Glutamatergic neuron (in vitro differentiated cells): ENCODE results near the gene APOA1. TPM values are rescaled to one million over a fixed set of nuclear protein-coding genes. Genes with fewer than 3 reads are reported as not detected.

Source experiments
- DNase-seq: peaks from one replicate; pipeline ENCODE4 v3.0.0; 2022
- H3K27ac Mint-ChIP-seq: one replicate; pipeline ENCODE4 v1.8.0; 2020; ENCODE audit warnings: mild to moderate bottlenecking, mixed read lengths, inconsistent platforms; ENCODE audit not compliant: unreplicated experiment
- H3K27me3 Mint-ChIP-seq: one replicate; pipeline ENCODE4 v1.8.0; 2020; ENCODE audit warnings: mild to moderate bottlenecking, moderate library complexity, mixed read lengths, inconsistent platforms; ENCODE audit not compliant: unreplicated experiment
- H3K36me3 Mint-ChIP-seq: one replicate; pipeline ENCODE4 v1.8.0; 2020; ENCODE audit warnings: mild to moderate bottlenecking, mixed read lengths, inconsistent platforms; ENCODE audit not compliant: unreplicated experiment
- H3K4me1 Mint-ChIP-seq: one replicate; pipeline ENCODE4 v1.8.0; 2020; ENCODE audit warnings: mild to moderate bottlenecking, low read depth, mixed read lengths, inconsistent platforms; ENCODE audit not compliant: unreplicated experiment
- H3K4me3 Mint-ChIP-seq: one replicate; pipeline ENCODE4 v1.8.0; 2020; ENCODE audit warnings: mild to moderate bottlenecking, mixed read lengths, inconsistent platforms; ENCODE audit not compliant: unreplicated experiment
- H3K9me3 Mint-ChIP-seq: one replicate; pipeline ENCODE4 v1.8.0; 2020; ENCODE audit warnings: mild to moderate bottlenecking, moderate library complexity, mixed read lengths, inconsistent platforms; ENCODE audit not compliant: unreplicated experiment
- CTCF ChIP-seq: fragments of 200-600 bp; sonication (generic); IDR thresholded peaks from one replicate; pipeline ENCODE4 v1.5.0; 2021; ENCODE audit not compliant: partially characterized antibody, unreplicated experiment
- total RNA-seq: library from RNA; stranded (reverse); fragmentation: NEBNext Ultra II Directional; extraction: Animal tissue kit (Norgen Biotek cat#: 25700); gene quantifications from one replicate; pipeline ENCODE4 v1.2.1, GENCODE V29; 2021; ENCODE audit not compliant: unreplicated experiment

Gene APOA1
- total RNA-seq, 1 donor from 2014 or later: not detected

GRCh38 chr11:116791002-116791812, 46.2 kb downstream of the APOA1 start:
- Mint-ChIP-seq H3K36me3 (no peaks in the 10 kb centered on the region), H3K27me3 (peaks cover 12% of the 10 kb centered on the region), H3K4me1 (peaks cover 10% of the 10 kb centered on the region), H3K27ac (no peak overlapping the region), H3K9me3 (peaks cover 3% of the 10 kb centered on the region), H3K4me3 (no peak overlapping the region)
- peak; percentile 94 for DNase-seq
- peak; percentile 88 for TF ChIP-seq CTCF

GRCh38 chr11:116790167-116791001, 47.0 kb downstream of the APOA1 start:
- Mint-ChIP-seq H3K27ac (no peak overlapping the region), H3K4me3 (no peak overlapping the region), H3K36me3 (no peaks in the 10 kb centered on the region), H3K9me3 (peaks cover 3% of the 10 kb centered on the region), H3K27me3 (peaks cover 12% of the 10 kb centered on the region), H3K4me1 (peaks cover 10% of the 10 kb centered on the region)
- TF ChIP-seq CTCF: no peak
- no peak for DNase-seq

- Mint-ChIP-seq H3K27me3 (peaks cover 12% of the 10 kb centered on the region), H3K27ac (no peak overlapping the region)
Observed at GRCh38 chr11:116788975-116789374, 48.4 kb downstream of the APOA1 start.

GRCh38 chr11:116788534-116788933, 48.9 kb downstream of the APOA1 start:
- DNase-seq: no peak
- H3K4me3 Mint-ChIP-seq: peak overlapping the region; percentile 87
- peaks cover 12% of the 10 kb centered on the region for H3K27me3 Mint-ChIP-seq
- H3K9me3 Mint-ChIP-seq: peaks cover 3% of the 10 kb centered on the region
- no peak for TF ChIP-seq CTCF
- H3K4me1 Mint-ChIP-seq: peaks cover 10% of the 10 kb centered on the region
- peak overlapping the region; percentile 97 for H3K27ac Mint-ChIP-seq
- H3K36me3 Mint-ChIP-seq: no peaks in the 10 kb centered on the region

More at GRCh38 chr11:116788975-116789374, 48.4 kb downstream of the APOA1 start:
- H3K9me3 Mint-ChIP-seq: peaks cover 3% of the 10 kb centered on the region
- TF ChIP-seq CTCF: no peak
- DNase-seq: no peak
- H3K36me3 Mint-ChIP-seq: no peaks in the 10 kb centered on the region
- H3K4me1 Mint-ChIP-seq: peaks cover 10% of the 10 kb centered on the region
- H3K4me3 Mint-ChIP-seq: peak overlapping the region; percentile 87
